Sigmoid colon (tissue), 7 donors: ENCODE results near the gene APBB2. TPM values are rescaled to one million over a fixed set of nuclear protein-coding genes. Genes with fewer than 3 reads are reported as not detected.

ENCODE experiments used
- DNase-seq: peaks from one replicate; pipeline ENCODE4 v3.0.0-alpha.2; 2019
- H3K27ac ChIP-seq, 4 donors: fragments of 200-600 bp; sonication (generic); one replicate each; pipeline ENCODE4 v1.5.1; 2016 to 2019; ENCODE audit warnings: mild to moderate bottlenecking in 1 of 4
- H3K27me3 ChIP-seq, 3 donors: fragments of 200-600 bp; sonication (generic); one replicate each; pipeline ENCODE4 v1.5.1; 2019; ENCODE audit warnings: mild to moderate bottlenecking in 1 of 3
- H3K36me3 ChIP-seq, 4 donors: fragments of 200-600 bp; sonication (generic); one replicate each; pipeline ENCODE4 v1.5.1; 2016 to 2019
- H3K4me1 ChIP-seq, 4 donors: fragments of 200-600 bp; sonication (generic); one replicate each; pipeline ENCODE4 v1.5.1; 2017 to 2019
- H3K4me3 ChIP-seq, 4 donors: fragments of 200-600 bp; sonication (generic); one replicate each; pipeline ENCODE4 v1.5.1; 2017 to 2019; ENCODE audit warnings: mild to moderate bottlenecking in 2 of 4, moderate library complexity in 1 of 4
- H3K9me3 ChIP-seq, 4 donors: fragments of 200-600 bp in 3 of 4; sonication (generic) in 3 of 4; one replicate each; pipeline versions ENCODE4 v1.5.1 to v1.6.1; 2013 to 2019
- EP300 ChIP-seq, 4 donors: sonication (generic); formaldehyde crosslinking; IDR thresholded peaks; one replicate each; pipeline ENCODE4 v1.6.1; 2017; ENCODE audit warnings: antibody characterized with exemption in 4 of 4
- POLR2A ChIP-seq, 2 donors: fragments of 450-650 bp; IDR thresholded peaks; one replicate each; pipeline ENCODE4 v1.6.1; 2016; ENCODE audit warnings: antibody characterized with exemption in 2 of 2, mild to moderate bottlenecking in 2 of 2, moderate library complexity in 2 of 2
- POLR2AphosphoS5 ChIP-seq, 4 donors: sonication (generic); formaldehyde crosslinking; IDR thresholded peaks; one replicate each; pipeline ENCODE4 v1.6.1; 2017; ENCODE audit warnings: antibody characterized with exemption in 4 of 4
- WGBS, 2 donors: extraction: QIAGEN DNeasy Blood & Tissue Kit; methylation state at CpG; one replicate each; pipeline ENCODE4 v1.1.7; 2013; 5-methylcytosine and 5-hydroxymethylcytosine counted together
- intact Hi-C: fragments of 100-400 bp; cut with DNase I; formaldehyde crosslinking; loops from one replicate; pipeline ENCODE4 v1.15.1; 2023
- polyA plus RNA-seq, 3 donors: library from polyadenylated mRNA; stranded (reverse); fragments of 200-250 nt; gene quantifications; one replicate each; pipeline ENCODE4 v1.2.3, GENCODE V29; 2013
- total RNA-seq, 4 donors: library from RNA; depleted of rRNA; stranded (reverse); fragments of >200 nt; gene quantifications; one replicate each; pipeline ENCODE4 v1.1.0, GENCODE V29; 2016
- TF ChIP-seq, protein P1 (sequence below), 4 experiments: fragments of 450-650 bp in 3 of 4; fragments of 200-600 bp in 1 of 4; IDR thresholded peaks; one replicate each; pipeline ENCODE4 v1.5.1; 2016 to 2019; ENCODE audit warnings: antibody characterized with exemption in 4 of 4, mild to moderate bottlenecking in 3 of 4, moderate library complexity in 2 of 4
- donor health status: healthy with polysubstance abuse.
- donor health status: Bipolar disorder and iron deficiency.
- donor health status: healthy.

Gene APBB2
- total and polyA plus RNA-seq, 7 donors, result 7.8 to 108 (median 69.1) TPM

DNA sequence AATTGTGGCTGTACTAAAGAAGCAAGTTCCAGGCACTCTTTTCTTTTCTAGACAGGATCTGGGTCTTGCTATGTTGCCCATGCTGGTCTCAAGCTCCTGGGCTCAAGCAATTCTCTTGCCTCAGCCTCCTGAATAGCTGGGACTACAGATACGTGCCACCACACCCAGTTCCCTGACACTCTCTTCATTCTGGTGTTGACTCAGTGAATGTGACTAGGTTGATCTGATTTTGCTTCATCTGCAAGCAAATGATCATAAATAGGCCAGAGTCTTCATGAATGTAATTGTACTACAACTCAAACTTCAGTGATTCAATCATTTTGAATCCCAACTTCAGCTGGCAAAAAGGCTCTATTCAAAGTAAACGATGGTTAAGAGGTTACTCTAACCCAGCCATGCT lies 78.5 kb downstream of the APBB2 start:
- DNase-seq, result no peak
- H3K36me3 ChIP-seq, result no peaks in the 10 kb centered on the region
- H3K4me3 ChIP-seq, result no peak overlapping the region
- TF ChIP-seq EP300 (IDR thresholded peaks at IDR 0.05), result no peak
- TF ChIP-seq, protein P1, sequence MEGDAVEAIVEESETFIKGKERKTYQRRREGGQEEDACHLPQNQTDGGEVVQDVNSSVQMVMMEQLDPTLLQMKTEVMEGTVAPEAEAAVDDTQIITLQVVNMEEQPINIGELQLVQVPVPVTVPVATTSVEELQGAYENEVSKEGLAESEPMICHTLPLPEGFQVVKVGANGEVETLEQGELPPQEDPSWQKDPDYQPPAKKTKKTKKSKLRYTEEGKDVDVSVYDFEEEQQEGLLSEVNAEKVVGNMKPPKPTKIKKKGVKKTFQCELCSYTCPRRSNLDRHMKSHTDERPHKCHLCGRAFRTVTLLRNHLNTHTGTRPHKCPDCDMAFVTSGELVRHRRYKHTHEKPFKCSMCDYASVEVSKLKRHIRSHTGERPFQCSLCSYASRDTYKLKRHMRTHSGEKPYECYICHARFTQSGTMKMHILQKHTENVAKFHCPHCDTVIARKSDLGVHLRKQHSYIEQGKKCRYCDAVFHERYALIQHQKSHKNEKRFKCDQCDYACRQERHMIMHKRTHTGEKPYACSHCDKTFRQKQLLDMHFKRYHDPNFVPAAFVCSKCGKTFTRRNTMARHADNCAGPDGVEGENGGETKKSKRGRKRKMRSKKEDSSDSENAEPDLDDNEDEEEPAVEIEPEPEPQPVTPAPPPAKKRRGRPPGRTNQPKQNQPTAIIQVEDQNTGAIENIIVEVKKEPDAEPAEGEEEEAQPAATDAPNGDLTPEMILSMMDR (IDR thresholded peaks at IDR 0.05), result no peak
- TF ChIP-seq POLR2AphosphoS5 (IDR thresholded peaks at IDR 0.05), result no peak
- no peak for TF ChIP-seq POLR2A (IDR thresholded peaks at IDR 0.05)
- no peaks in the 10 kb centered on the region for H3K9me3 ChIP-seq
- intact Hi-C loops, result no loop called here
- H3K4me1 ChIP-seq, result peaks cover 0 to 36% (median 17%) of the 10 kb centered on the region in 4 donors
- H3K27ac ChIP-seq, result no peak overlapping the region
- WGBS, 2 donors, result 10 to 58% methylated on average over 2 of the region's 2 CpGs
- H3K27me3 ChIP-seq, result no peaks in the 10 kb centered on the region

DNA sequence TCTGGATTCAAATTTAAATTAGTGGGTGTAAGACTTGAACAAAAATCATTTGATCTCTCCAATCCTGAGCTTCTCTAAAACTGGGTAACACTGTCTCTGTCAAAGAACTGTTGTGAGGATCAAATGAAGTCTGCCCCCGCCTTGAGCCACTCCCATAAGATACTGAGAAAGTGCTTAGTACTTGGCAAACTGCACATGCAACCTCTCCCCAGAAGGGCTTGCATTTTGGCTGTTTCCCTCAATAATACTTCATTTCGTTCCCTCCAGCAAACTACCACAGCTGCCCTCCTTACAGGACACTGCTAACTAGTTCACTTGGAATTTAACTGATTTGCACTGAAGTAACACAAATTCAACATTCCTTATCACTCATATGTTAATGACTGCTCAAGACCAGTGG lies 79.8 kb downstream of the APBB2 start:
- DNase-seq, result no peak
- 13 to 51% methylated on average over 2 of the region's 2 CpGs for WGBS, 2 donors
- peaks cover 0 to 36% (median 16%) of the 10 kb centered on the region in 4 donors for H3K4me1 ChIP-seq
- H3K36me3 ChIP-seq, result no peaks in the 10 kb centered on the region
- H3K9me3 ChIP-seq, result no peaks in the 10 kb centered on the region
- intact Hi-C loops, result no loop called here
- no peak overlapping the region for H3K27ac ChIP-seq
- H3K4me3 ChIP-seq, result no peak overlapping the region
- no peaks in the 10 kb centered on the region for H3K27me3 ChIP-seq
- TF ChIP-seq POLR2AphosphoS5 (IDR thresholded peaks at IDR 0.05) (no peak), EP300 (IDR thresholded peaks at IDR 0.05) (no peak), POLR2A (IDR thresholded peaks at IDR 0.05) (no peak)
- TF ChIP-seq, protein P1 (IDR thresholded peaks at IDR 0.05), result no peak

DNA sequence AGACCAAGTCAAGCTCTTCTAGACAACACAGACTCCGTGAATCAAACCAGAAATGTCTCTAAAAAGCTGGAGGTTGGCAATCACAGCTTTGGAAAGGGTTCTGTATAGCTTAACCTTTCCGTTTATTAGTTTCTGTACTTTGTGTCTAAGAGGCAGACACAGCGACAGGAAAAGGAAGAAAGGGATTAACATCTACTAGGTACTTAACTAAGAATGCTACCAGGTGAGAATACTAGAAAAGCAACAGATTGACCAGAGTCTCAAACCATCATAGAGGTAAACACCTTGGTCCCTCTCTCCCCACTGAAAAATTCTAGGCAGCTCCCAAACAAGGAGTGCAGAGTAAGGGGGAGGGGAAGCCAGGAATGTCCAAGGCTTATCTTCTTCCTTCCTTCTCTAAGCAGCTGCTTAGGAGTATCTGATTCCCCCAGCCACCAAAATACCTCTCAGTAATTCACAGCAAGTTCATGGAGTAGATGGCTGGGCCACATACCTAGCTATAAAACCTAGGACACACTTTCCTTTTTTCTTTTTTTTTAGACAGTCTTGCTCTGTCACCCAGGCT lies 80.8 kb downstream of the APBB2 start:
- H3K27me3 ChIP-seq, result no peaks in the 10 kb centered on the region
- DNase-seq, result no peak
- no peak overlapping the region for H3K4me3 ChIP-seq
- no peak overlapping the region for H3K27ac ChIP-seq
- no peaks in the 10 kb centered on the region for H3K9me3 ChIP-seq
- H3K36me3 ChIP-seq, result no peaks in the 10 kb centered on the region
- TF ChIP-seq POLR2AphosphoS5 (IDR thresholded peaks at IDR 0.05), result no peak
- TF ChIP-seq, protein P1 (IDR thresholded peaks at IDR 0.05), result no peak
- no peak for TF ChIP-seq EP300 (IDR thresholded peaks at IDR 0.05)
- no peak for TF ChIP-seq POLR2A (IDR thresholded peaks at IDR 0.05)
- intact Hi-C loops, result no loop called here
- peaks cover 0 to 36% (median 16%) of the 10 kb centered on the region in 4 donors for H3K4me1 ChIP-seq
- 46 to 73% methylated on average over 3 of the region's 3 CpGs for WGBS, 2 donors

DNA sequence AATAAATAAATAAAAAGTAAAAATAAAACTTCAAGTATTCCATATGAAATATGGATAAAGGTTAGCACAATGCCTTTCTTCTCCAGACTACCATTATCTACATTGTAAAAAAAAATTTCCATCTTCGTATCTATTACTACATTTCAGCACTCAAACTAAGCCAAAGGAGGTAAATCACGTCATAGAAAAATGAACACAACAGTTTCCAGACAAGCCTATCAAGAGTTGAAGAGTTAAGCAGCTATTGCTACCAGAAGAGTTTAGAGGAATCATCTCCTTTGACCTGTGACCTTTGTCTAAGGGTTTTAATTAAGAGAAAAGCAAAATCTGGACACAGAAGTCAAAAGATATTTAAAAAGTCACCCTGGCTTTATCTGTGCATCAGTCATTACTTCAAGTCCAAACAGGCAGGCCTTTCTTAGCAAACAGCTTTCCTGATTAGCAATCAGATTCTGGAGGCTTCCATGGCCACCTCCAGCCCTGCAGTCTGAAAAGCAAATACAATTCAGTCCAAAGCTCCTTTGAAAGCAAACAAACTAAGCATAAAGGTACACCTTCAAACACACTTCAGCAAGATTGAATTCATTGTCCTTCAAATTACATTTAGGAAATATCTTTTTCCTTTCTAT lies 82.2 kb downstream of the APBB2 start:
- Histone ChIP-seq H3K27me3 (no peaks in the 10 kb centered on the region), H3K4me3 (no peak overlapping the region), H3K4me1 (peaks cover 0 to 36% (median 16%) of the 10 kb centered on the region in 4 donors), H3K9me3 (no peaks in the 10 kb centered on the region), H3K36me3 (no peaks in the 10 kb centered on the region), H3K27ac (no peak overlapping the region)
- WGBS, 2 donors, result 19 to 64% methylated on average over 2 of the region's 2 CpGs
- TF ChIP-seq EP300 (IDR thresholded peaks at IDR 0.05) (no peak), POLR2AphosphoS5 (IDR thresholded peaks at IDR 0.05) (no peak), POLR2A (IDR thresholded peaks at IDR 0.05) (no peak)
- TF ChIP-seq, protein P1 (IDR thresholded peaks at IDR 0.05), result no peak
- no peak for DNase-seq
- intact Hi-C loops, result no loop called here
